Sigmoid colon (tissue), 7 donors: ENCODE data around the gene SLC28A1. TPM values are rescaled to one million over a fixed set of nuclear protein-coding genes. Genes with fewer than 3 reads are reported as not detected.

Experiments
- DNase-seq: peaks from one replicate; pipeline ENCODE4 v3.0.0-alpha.2; 2019
- H3K27ac ChIP-seq, 4 donors: fragments of 200-600 bp; sonication (generic); one replicate each; pipeline ENCODE4 v1.5.1; 2016 to 2019; ENCODE audit warnings: mild to moderate bottlenecking in 1 of 4
- H3K27me3 ChIP-seq, 3 donors: fragments of 200-600 bp; sonication (generic); one replicate each; pipeline ENCODE4 v1.5.1; 2019; ENCODE audit warnings: mild to moderate bottlenecking in 1 of 3
- H3K36me3 ChIP-seq, 4 donors: fragments of 200-600 bp; sonication (generic); one replicate each; pipeline ENCODE4 v1.5.1; 2016 to 2019
- H3K4me1 ChIP-seq, 4 donors: fragments of 200-600 bp; sonication (generic); one replicate each; pipeline ENCODE4 v1.5.1; 2017 to 2019
- H3K4me3 ChIP-seq, 4 donors: fragments of 200-600 bp; sonication (generic); one replicate each; pipeline ENCODE4 v1.5.1; 2017 to 2019; ENCODE audit warnings: mild to moderate bottlenecking in 2 of 4, moderate library complexity in 1 of 4
- H3K9me3 ChIP-seq, 4 donors: fragments of 200-600 bp in 3 of 4; sonication (generic) in 3 of 4; one replicate each; pipeline versions ENCODE4 v1.5.1 to v1.6.1; 2013 to 2019
- CTCF ChIP-seq, 4 experiments: fragments of 450-650 bp in 3 of 4; fragments of 200-600 bp in 1 of 4; IDR thresholded peaks; one replicate each; pipeline ENCODE4 v1.5.1; 2016 to 2019; ENCODE audit warnings: antibody characterized with exemption in 4 of 4, mild to moderate bottlenecking in 3 of 4, moderate library complexity in 2 of 4
- EP300 ChIP-seq, 4 donors: sonication (generic); formaldehyde crosslinking; IDR thresholded peaks; one replicate each; pipeline ENCODE4 v1.6.1; 2017; ENCODE audit warnings: antibody characterized with exemption in 4 of 4
- POLR2A ChIP-seq, 2 donors: fragments of 450-650 bp; IDR thresholded peaks; one replicate each; pipeline ENCODE4 v1.6.1; 2016; ENCODE audit warnings: antibody characterized with exemption in 2 of 2, mild to moderate bottlenecking in 2 of 2, moderate library complexity in 2 of 2
- POLR2AphosphoS5 ChIP-seq, 4 donors: sonication (generic); formaldehyde crosslinking; IDR thresholded peaks; one replicate each; pipeline ENCODE4 v1.6.1; 2017; ENCODE audit warnings: antibody characterized with exemption in 4 of 4
- WGBS, 2 donors: extraction: QIAGEN DNeasy Blood & Tissue Kit; methylation state at CpG; one replicate each; pipeline ENCODE4 v1.1.7; 2013; 5-methylcytosine and 5-hydroxymethylcytosine counted together
- intact Hi-C: fragments of 100-400 bp; cut with DNase I; formaldehyde crosslinking; loops from one replicate; pipeline ENCODE4 v1.15.1; 2023
- polyA plus RNA-seq, 3 donors: library from polyadenylated mRNA; stranded (reverse); fragments of 200-250 nt; gene quantifications; one replicate each; pipeline ENCODE4 v1.2.3, GENCODE V29; 2013
- total RNA-seq, 4 donors: library from RNA; depleted of rRNA; stranded (reverse); fragments of >200 nt; gene quantifications; one replicate each; pipeline ENCODE4 v1.1.0, GENCODE V29; 2016
- donor health status: healthy with polysubstance abuse.
- donor health status: Bipolar disorder and iron deficiency.
- donor health status: healthy.

Gene SLC28A1
- total and polyA plus RNA-seq, 7 donors, result not detected

GRCh38 chr15:84862214-84862975 is 22.1 kb upstream of the SLC28A1 start:
- Histone ChIP-seq H3K27me3 (no peaks in the 10 kb centered on the region), H3K9me3 (no peaks in the 10 kb centered on the region), H3K27ac (no peak overlapping the region), H3K4me3 (no peak overlapping the region), H3K36me3 (peaks cover 0 to 68% (median 17%) of the 10 kb centered on the region in 4 donors), H3K4me1 (peaks cover 0 to 6% (median 0%) of the 10 kb centered on the region in 4 donors)
- WGBS, 2 donors, result 94 to 95% methylated on average over 17 of the region's 17 CpGs
- DNase-seq, result no peak
- intact Hi-C loops, result no loop called here
- no peak for TF ChIP-seq CTCF (IDR thresholded peaks at IDR 0.05)
- TF ChIP-seq POLR2A (IDR thresholded peaks at IDR 0.05), result no peak
- no peak for TF ChIP-seq EP300 (IDR thresholded peaks at IDR 0.05)
- no peak for TF ChIP-seq POLR2AphosphoS5 (IDR thresholded peaks at IDR 0.05)

GRCh38 chr15:84863565-84864443 is 20.7 kb upstream of the SLC28A1 start:
- peaks cover 0 to 65% (median 11%) of the 10 kb centered on the region in 4 donors for H3K36me3 ChIP-seq
- no peak for DNase-seq
- H3K27me3 ChIP-seq, result no peaks in the 10 kb centered on the region
- no peaks in the 10 kb centered on the region for H3K9me3 ChIP-seq
- intact Hi-C loops, result no loop called here
- peaks cover 0 to 6% (median 0%) of the 10 kb centered on the region in 4 donors for H3K4me1 ChIP-seq
- H3K27ac ChIP-seq, result no peak overlapping the region
- no peak overlapping the region for H3K4me3 ChIP-seq
- TF ChIP-seq POLR2AphosphoS5 (IDR thresholded peaks at IDR 0.05), result no peak
- TF ChIP-seq EP300 (IDR thresholded peaks at IDR 0.05), result no peak
- no peak for TF ChIP-seq CTCF (IDR thresholded peaks at IDR 0.05)
- TF ChIP-seq POLR2A (IDR thresholded peaks at IDR 0.05), result no peak
- 81 to 83% methylated on average over 13 of the region's 13 CpGs for WGBS, 2 donors

GRCh38 chr15:84864444-84864795 is 20.0 kb upstream of the SLC28A1 start:
- WGBS, 2 donors, result 83 to 90% methylated on average over 7 of the region's 7 CpGs
- DNase-seq, result no peak
- Histone ChIP-seq H3K4me3 (no peak overlapping the region), H3K27me3 (no peaks in the 10 kb centered on the region), H3K36me3 (peaks cover 0 to 67% (median 9%) of the 10 kb centered on the region in 4 donors), H3K4me1 (peaks cover 0 to 6% (median 0%) of the 10 kb centered on the region in 4 donors), H3K27ac (no peak overlapping the region), H3K9me3 (no peaks in the 10 kb centered on the region)
- TF ChIP-seq CTCF (IDR thresholded peaks at IDR 0.05) (no peak), POLR2A (IDR thresholded peaks at IDR 0.05) (no peak), POLR2AphosphoS5 (IDR thresholded peaks at IDR 0.05) (no peak), EP300 (IDR thresholded peaks at IDR 0.05) (no peak)
- intact Hi-C loops, result no loop called here

GRCh38 chr15:84865074-84865569 is 19.3 kb upstream of the SLC28A1 start:
- 91 to 92% methylated on average over 5 of the region's 5 CpGs for WGBS, 2 donors
- no peak for TF ChIP-seq EP300 (IDR thresholded peaks at IDR 0.05)
- H3K4me3 ChIP-seq, result no peak overlapping the region

More at GRCh38 chr15:84865074-84865569, 19.3 kb upstream of the SLC28A1 start:
- intact Hi-C loops, result no loop called here
- Histone ChIP-seq H3K9me3 (no peaks in the 10 kb centered on the region), H3K4me1 (peaks cover 0 to 6% (median 0%) of the 10 kb centered on the region in 4 donors), H3K36me3 (peaks cover 0 to 65% (median 8%) of the 10 kb centered on the region in 4 donors), H3K27ac (no peak overlapping the region), H3K27me3 (no peaks in the 10 kb centered on the region)
- no peak for DNase-seq
